Mesenchymal stem cell (in vitro differentiated cells and primary cell): ENCODE data around the gene CDRT4.

Source experiments
- DNase-seq: peaks from one replicate; pipeline ENCODE4 v3.0.0-alpha.2; 2013
- H2AFZ ChIP-seq: one replicate; pipeline ENCODE4 v1.6.1; 2013; ENCODE audit warnings: low read depth, mild to moderate bottlenecking, control low read depth, inconsistent platforms, low read length, moderate library complexity
- H2AK5ac ChIP-seq: 2 replicates; pipeline ENCODE4 v1.6.1; 2013; ENCODE audit warnings: low read length, moderate library complexity, mild to moderate bottlenecking, inconsistent platforms; ENCODE audit not compliant: severe bottlenecking
- H2BK120ac ChIP-seq: one replicate; pipeline ENCODE4 v1.6.1; 2013; ENCODE audit warnings: low read depth, mild to moderate bottlenecking, inconsistent platforms, low read length, moderate library complexity
- H2BK12ac ChIP-seq, 2 experiments: one replicate each; pipeline ENCODE4 v1.6.1; 2013; ENCODE audit warnings: inconsistent platforms in 2 of 2, low read length in 2 of 2, mild to moderate bottlenecking in 2 of 2, moderate library complexity in 2 of 2, control low read depth in 1 of 2
- H2BK15ac ChIP-seq: one replicate; pipeline ENCODE4 v1.6.1; 2013; ENCODE audit warnings: mild to moderate bottlenecking, low read depth, inconsistent platforms; ENCODE audit not compliant: poor library complexity, severe bottlenecking
- H2BK5ac ChIP-seq: 2 replicates; pipeline ENCODE4 v1.6.1; 2013; ENCODE audit warnings: low read depth, mild to moderate bottlenecking, low read length, control low read depth, inconsistent platforms; ENCODE audit not compliant: poor library complexity, severe bottlenecking
- H3K14ac ChIP-seq, 2 experiments: one replicate each; pipeline ENCODE4 v1.6.1; 2013; ENCODE audit warnings: inconsistent platforms in 2 of 2, low read length in 2 of 2, control low read depth in 1 of 2, mild to moderate bottlenecking in 1 of 2, moderate library complexity in 1 of 2
- H3K18ac ChIP-seq, 2 experiments: one replicate each; pipeline ENCODE4 v1.6.1; 2013; ENCODE audit warnings: inconsistent platforms in 2 of 2, low read length in 2 of 2, control low read depth in 1 of 2, low read depth in 1 of 2, mild to moderate bottlenecking in 1 of 2
- H3K23ac ChIP-seq, 2 experiments: one replicate each; pipeline ENCODE4 v1.6.1; 2013; ENCODE audit warnings: inconsistent platforms in 2 of 2, low read length in 2 of 2, mild to moderate bottlenecking in 2 of 2, moderate library complexity in 2 of 2, control low read depth in 1 of 2
- H3K27ac ChIP-seq: 2 replicates; pipeline ENCODE4 v1.5.1; 2013; ENCODE audit warnings: mild to moderate bottlenecking, moderate library complexity, low read length, control low read depth, inconsistent platforms; ENCODE audit not compliant: poor library complexity, severe bottlenecking
- H3K27me3 ChIP-seq, 2 experiments: 2 replicates each; pipeline versions ENCODE4 v1.6.1 to v1.7.0; 2013; ENCODE audit warnings: low read length in 2 of 2, mild to moderate bottlenecking in 2 of 2, moderate library complexity in 2 of 2, control low read depth in 1 of 2, inconsistent platforms in 1 of 2; ENCODE audit not compliant: control insufficient read depth in 1 of 2, insufficient read depth in 1 of 2
- H3K36me3 ChIP-seq, 2 experiments: 2 replicates each; pipeline versions ENCODE4 v1.6.1 to v1.7.0; 2013; ENCODE audit warnings: low read length in 2 of 2, control low read depth in 1 of 2, inconsistent platforms in 1 of 2, low read depth in 1 of 2, mild to moderate bottlenecking in 1 of 2; ENCODE audit not compliant: insufficient read depth in 2 of 2, control insufficient read depth in 1 of 2
- H3K4ac ChIP-seq, 2 experiments: one replicate each; pipeline ENCODE4 v1.6.1; 2013; ENCODE audit warnings: inconsistent platforms in 2 of 2, low read length in 2 of 2, mild to moderate bottlenecking in 2 of 2, moderate library complexity in 2 of 2, control low read depth in 1 of 2, low read depth in 1 of 2
- H3K4me1 ChIP-seq: 2 replicates; pipeline ENCODE4 v1.6.1; 2013; ENCODE audit warnings: low read depth, low read length, control low read depth; ENCODE audit not compliant: control insufficient read depth, insufficient read depth
- H3K4me2 ChIP-seq: 2 replicates; pipeline ENCODE4 v1.6.1; 2013; ENCODE audit warnings: low read length, mild to moderate bottlenecking, inconsistent platforms; ENCODE audit not compliant: poor library complexity, severe bottlenecking
- H3K4me3 ChIP-seq, 2 experiments: 2 replicates each; pipeline versions ENCODE4 v1.5.1 to v1.7.0; 2013; ENCODE audit warnings: low read length in 2 of 2, mild to moderate bottlenecking in 2 of 2, control low read depth in 1 of 2, low read depth in 1 of 2; ENCODE audit not compliant: insufficient read depth in 1 of 2
- H3K79me1 ChIP-seq: replicated peaks from 2 replicates; pipeline ENCODE4 v1.6.1; 2013; ENCODE audit warnings: mild to moderate bottlenecking, control low read depth, low read length, inconsistent platforms; ENCODE audit not compliant: poor library complexity, severe bottlenecking
- H3K9ac ChIP-seq: 2 replicates; pipeline ENCODE4 v1.7.0; 2013; ENCODE audit warnings: mild to moderate bottlenecking, low read length, moderate library complexity
- H3K9me3 ChIP-seq: 2 replicates; pipeline ENCODE4 v1.7.0; 2013; ENCODE audit warnings: mild to moderate bottlenecking, low read length; ENCODE audit not compliant: control insufficient read depth
- H4K8ac ChIP-seq: one replicate; pipeline ENCODE4 v1.6.1; 2013; ENCODE audit warnings: inconsistent platforms, mild to moderate bottlenecking, low read length, moderate library complexity
- H4K91ac ChIP-seq: one replicate; pipeline ENCODE4 v1.6.1; 2013; ENCODE audit warnings: mild to moderate bottlenecking, low read length, inconsistent platforms
- WGBS: methylation state at CpG from one replicate; pipeline ENCODE4 v1.1.7; 2013; ENCODE audit warnings: mixed read lengths; 5-methylcytosine and 5-hydroxymethylcytosine counted together

The CDRT4 gene

DNA sequence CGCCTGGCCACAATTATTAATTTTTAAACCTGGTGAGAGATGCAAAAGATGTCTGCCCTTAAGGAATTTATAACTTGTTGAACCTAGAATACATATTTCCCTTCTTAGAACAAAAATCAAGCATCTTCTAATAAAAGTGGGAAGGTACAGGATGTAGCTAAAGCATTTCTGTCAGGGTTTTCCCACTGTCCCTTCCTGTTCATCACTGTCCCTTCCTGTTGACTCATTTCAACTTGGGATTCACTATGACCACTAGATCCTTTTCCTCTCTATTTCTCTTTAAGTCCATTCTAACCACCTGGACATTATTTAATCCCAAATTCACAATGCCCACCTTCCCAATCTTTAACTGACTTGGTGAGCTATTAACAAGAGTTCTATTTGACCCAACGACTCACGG is 33.9 kb upstream of the CDRT4 start:
- Histone ChIP-seq H3K27me3 (no peaks in the 10 kb centered on the region), H4K91ac (no peak overlapping the region), H3K4ac (no peak overlapping the region), H3K4me1 (peaks cover 10% of the 10 kb centered on the region), H3K27ac (no peak overlapping the region), H3K36me3 (peaks cover 5 to 19% of the 10 kb centered on the region in 2 experiments), H3K4me3 (no peak overlapping the region), H3K9me3 (no peaks in the 10 kb centered on the region), H2BK15ac (no peak overlapping the region), H2BK12ac (no peak overlapping the region), H3K14ac (no peak overlapping the region), H3K79me1 (peaks cover 3% of the 10 kb centered on the region), H2BK5ac (no peak overlapping the region), H2AFZ (no peak overlapping the region), H3K9ac (no peak overlapping the region), H3K18ac (no peak overlapping the region), H2AK5ac (no peak overlapping the region), H4K8ac (no peak overlapping the region), H3K23ac (no peak overlapping the region), H2BK120ac (no peak overlapping the region), H3K4me2 (no peak overlapping the region)
- 94% methylated on average over 2 of the region's 3 CpGs for WGBS
- no peak for DNase-seq

DNA sequence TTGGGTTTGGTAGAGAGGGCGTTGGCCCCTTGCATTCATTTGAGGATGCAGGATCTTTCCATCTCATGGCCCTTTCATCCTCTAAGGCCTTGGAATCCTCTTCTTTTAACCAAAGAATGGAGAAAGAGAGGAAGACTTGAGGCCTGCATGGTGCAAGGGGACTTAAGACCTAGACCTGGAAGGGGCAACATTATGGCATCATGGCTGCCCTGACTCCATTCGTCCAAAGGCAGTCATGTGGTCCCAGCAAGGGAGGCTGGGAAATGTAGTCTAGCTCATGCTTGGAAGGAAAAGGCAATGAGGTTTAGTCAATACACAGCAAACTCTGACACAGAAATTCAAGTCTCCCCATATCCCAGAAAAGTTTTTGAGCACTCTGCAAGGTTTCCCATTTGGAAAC is 30.7 kb upstream of the CDRT4 start:
- no peak overlapping the region for H4K8ac ChIP-seq
- H3K14ac ChIP-seq, result no peak overlapping the region
- peaks cover 8 to 20% of the 10 kb centered on the region in 2 experiments for H3K36me3 ChIP-seq
- H3K79me1 ChIP-seq, result peaks cover 3% of the 10 kb centered on the region
- H2AFZ ChIP-seq, result no peak overlapping the region
- H3K4me3 ChIP-seq, result no peak overlapping the region
- no peak overlapping the region for H3K4me2 ChIP-seq
- no peak overlapping the region for H2BK15ac ChIP-seq
- peaks cover 9% of the 10 kb centered on the region for H3K4me1 ChIP-seq
- no peak overlapping the region for H2BK12ac ChIP-seq
- no peak overlapping the region for H3K18ac ChIP-seq
- H3K27ac ChIP-seq, result no peak overlapping the region
- 86% methylated on average over 1 of the region's 2 CpGs for WGBS
- no peak for DNase-seq
- no peaks in the 10 kb centered on the region for H3K9me3 ChIP-seq
- H4K91ac ChIP-seq, result no peak overlapping the region
- no peak overlapping the region for H3K4ac ChIP-seq
- no peak overlapping the region for H2BK120ac ChIP-seq
- H2AK5ac ChIP-seq, result no peak overlapping the region
- no peak overlapping the region for H2BK5ac ChIP-seq
- H3K27me3 ChIP-seq, result no peaks in the 10 kb centered on the region
- no peak overlapping the region for H3K9ac ChIP-seq
- no peak overlapping the region for H3K23ac ChIP-seq

DNA sequence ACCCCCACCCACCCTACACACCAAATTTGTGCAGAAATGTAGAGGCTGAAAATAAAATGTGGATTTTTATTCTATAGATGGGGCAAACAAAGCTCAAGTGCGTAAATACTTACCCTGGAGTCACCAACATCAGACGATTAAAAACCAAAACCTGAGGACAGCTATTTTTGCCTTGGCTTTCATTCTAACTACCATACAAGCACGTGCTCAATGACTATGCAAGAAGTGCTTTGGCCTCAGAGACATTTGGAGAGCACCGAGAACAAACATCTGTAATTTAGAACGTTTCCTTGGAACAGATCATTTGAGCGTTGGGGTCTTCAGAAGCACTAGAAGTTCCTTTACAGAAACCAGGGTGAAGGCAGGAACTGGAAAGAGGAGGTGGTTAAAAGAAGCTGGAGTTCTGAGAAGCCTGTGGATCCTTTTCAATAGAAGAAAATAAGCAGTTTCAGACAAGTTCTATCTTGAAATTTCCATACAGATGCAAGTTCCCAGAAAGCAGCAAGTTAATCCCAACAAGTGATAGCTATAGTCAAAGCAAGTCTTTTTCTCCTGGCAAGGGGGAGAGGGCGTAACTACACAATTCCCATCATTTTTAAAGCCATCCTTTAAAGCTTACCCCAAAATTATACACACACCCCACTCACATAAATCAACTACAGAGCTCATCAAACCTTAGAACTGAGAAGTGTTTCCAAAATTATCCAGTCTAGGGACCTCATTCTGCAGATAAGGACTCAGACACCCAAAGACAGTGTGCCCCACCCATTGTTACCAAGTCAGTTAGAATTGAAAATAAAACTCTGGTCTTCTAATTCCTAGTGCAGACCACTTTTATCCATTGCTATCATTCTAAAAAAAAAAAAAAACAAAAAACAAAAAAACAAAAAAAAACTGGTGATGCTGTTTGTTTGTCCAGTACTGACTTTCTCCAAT is 29.6 kb upstream of the CDRT4 start:
- Histone ChIP-seq H3K4me1 (peaks cover 6% of the 10 kb centered on the region), H3K79me1 (peaks cover 3% of the 10 kb centered on the region), H3K23ac (no peak overlapping the region), H2BK12ac (no peak overlapping the region), H3K14ac (no peak overlapping the region), H3K4ac (no peak overlapping the region), H3K27me3 (no peaks in the 10 kb centered on the region), H2BK120ac (no peak overlapping the region), H3K36me3 (peaks cover 8 to 23% of the 10 kb centered on the region in 2 experiments), H2BK5ac (no peak overlapping the region), H3K4me2 (no peak overlapping the region), H3K18ac (no peak overlapping the region), H2AK5ac (no peak overlapping the region), H3K9ac (no peak overlapping the region), H2AFZ (no peak overlapping the region), H2BK15ac (no peak overlapping the region), H4K8ac (no peak overlapping the region), H3K4me3 (no peak overlapping the region), H3K9me3 (no peaks in the 10 kb centered on the region), H4K91ac (no peak overlapping the region), H3K27ac (no peak overlapping the region)
- no peak for DNase-seq
- 97% methylated on average over 7 of the region's 7 CpGs for WGBS

DNA sequence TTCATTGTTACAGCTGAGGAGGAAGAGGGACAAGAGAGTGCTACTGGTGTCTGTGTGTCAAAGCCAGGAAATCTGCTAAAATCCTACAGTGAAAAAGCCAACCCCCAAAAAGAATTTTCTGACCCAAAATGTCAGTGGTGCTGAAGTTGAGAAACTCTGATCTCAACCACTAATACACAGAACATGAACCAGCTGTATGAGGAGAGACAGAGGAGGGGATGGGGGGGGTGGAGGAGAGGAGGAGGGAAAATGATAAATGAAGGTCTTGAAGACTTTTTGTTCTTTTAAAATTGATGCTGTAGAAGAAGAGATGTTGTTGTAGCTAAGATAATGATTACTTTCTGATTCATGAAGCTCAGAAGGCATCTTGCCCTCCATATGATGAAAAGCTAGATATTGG is 27.4 kb upstream of the CDRT4 start:
- H2BK15ac ChIP-seq, result no peak overlapping the region
- H3K27me3 ChIP-seq, result no peaks in the 10 kb centered on the region
- no peak overlapping the region for H4K91ac ChIP-seq
- H3K4me3 ChIP-seq, result no peak overlapping the region
- H2BK12ac ChIP-seq, result no peak overlapping the region
- no peak overlapping the region for H3K9ac ChIP-seq
- no peak overlapping the region for H4K8ac ChIP-seq
- H2AK5ac ChIP-seq, result no peak overlapping the region
- H3K4ac ChIP-seq, result no peak overlapping the region
- peaks cover 5% of the 10 kb centered on the region for H3K4me1 ChIP-seq
- no peak overlapping the region for H2BK5ac ChIP-seq
- H3K4me2 ChIP-seq, result no peak overlapping the region
- no peak overlapping the region for H3K23ac ChIP-seq
- H2BK120ac ChIP-seq, result no peak overlapping the region
- no peak overlapping the region for H3K18ac ChIP-seq
- DNase-seq, result no peak
- peaks cover 3% of the 10 kb centered on the region for H3K79me1 ChIP-seq
- H3K14ac ChIP-seq, result no peak overlapping the region
- H3K9me3 ChIP-seq, result no peaks in the 10 kb centered on the region
- H3K27ac ChIP-seq, result no peak overlapping the region
- H2AFZ ChIP-seq, result no peak overlapping the region
- H3K36me3 ChIP-seq, result peaks cover 8 to 19% of the 10 kb centered on the region in 2 experiments
